ENCODE measurements around the gene FFAR2. TPM values are rescaled to one million over a fixed set of nuclear protein-coding genes. Genes with fewer than 3 reads are reported as not detected.

Gene FFAR2
- total RNA-seq, 1 donor from 2014 or later, result not detected

DNA sequence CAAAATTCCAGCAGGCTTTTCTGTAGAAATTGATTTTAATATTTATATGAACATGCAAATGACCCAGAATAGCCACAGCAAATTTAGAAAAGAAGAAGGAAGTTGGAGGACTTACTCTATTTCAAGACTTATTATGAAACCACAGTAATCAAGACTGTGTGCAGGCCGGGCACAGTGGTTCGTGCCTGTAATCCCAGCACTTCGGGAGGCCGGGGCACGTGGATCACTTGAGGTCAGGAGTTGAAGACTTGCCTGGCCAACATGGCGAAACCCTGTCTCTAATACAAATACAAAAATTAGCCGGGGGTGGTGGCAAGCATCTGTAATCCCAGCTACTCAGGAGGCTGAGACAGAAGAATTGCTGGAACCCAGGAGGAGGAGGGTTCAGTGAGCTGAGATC, 6.0 kb upstream of the FFAR2 start:
- no peak for DNase-seq (ENCODE audit: extremely low spot score in 2 of 2)
- Histone ChIP-seq H3K9me3 (no peaks in the 10 kb centered on the region), H3K36me3 (no peaks in the 10 kb centered on the region), H3K27me3 (no peaks in the 10 kb centered on the region), H3K27ac (no peak overlapping the region), H3K4me1 (peaks cover 5% of the 10 kb centered on the region), H3K4me3 (no peak overlapping the region)
- intact Hi-C loops (cut with DNase I), result no loop called here
- TF ChIP-seq POLR2A (IDR thresholded peaks at IDR 0.05), result no peak
- no peak for TF ChIP-seq POLR2AphosphoS5 (IDR thresholded peaks at IDR 0.05; ENCODE audit: insufficient read depth in 1 of 2, low read depth in 1 of 2)
- TF ChIP-seq, protein P1, sequence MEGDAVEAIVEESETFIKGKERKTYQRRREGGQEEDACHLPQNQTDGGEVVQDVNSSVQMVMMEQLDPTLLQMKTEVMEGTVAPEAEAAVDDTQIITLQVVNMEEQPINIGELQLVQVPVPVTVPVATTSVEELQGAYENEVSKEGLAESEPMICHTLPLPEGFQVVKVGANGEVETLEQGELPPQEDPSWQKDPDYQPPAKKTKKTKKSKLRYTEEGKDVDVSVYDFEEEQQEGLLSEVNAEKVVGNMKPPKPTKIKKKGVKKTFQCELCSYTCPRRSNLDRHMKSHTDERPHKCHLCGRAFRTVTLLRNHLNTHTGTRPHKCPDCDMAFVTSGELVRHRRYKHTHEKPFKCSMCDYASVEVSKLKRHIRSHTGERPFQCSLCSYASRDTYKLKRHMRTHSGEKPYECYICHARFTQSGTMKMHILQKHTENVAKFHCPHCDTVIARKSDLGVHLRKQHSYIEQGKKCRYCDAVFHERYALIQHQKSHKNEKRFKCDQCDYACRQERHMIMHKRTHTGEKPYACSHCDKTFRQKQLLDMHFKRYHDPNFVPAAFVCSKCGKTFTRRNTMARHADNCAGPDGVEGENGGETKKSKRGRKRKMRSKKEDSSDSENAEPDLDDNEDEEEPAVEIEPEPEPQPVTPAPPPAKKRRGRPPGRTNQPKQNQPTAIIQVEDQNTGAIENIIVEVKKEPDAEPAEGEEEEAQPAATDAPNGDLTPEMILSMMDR (IDR thresholded peaks at IDR 0.05), result no peak

DNA sequence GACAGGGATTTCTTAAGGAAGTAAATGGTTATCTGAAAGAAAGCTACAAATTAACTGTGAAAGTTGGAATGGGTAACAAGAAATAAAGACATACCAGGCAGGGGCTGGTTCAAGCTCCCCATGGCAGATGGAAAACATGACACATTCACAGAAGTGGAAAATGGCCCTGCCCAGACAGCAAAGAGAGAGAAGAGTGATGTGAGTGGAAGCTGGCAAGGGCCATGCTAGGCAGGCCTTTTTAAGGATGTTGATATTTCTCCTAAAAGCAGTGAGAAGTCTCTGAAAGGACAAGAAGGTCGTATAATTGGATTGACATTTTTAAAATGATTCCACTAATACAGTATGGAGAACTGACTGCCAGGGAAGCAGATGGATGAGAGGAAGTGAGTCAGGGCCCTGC, 3.3 kb upstream of the FFAR2 start:
- H3K9me3 ChIP-seq, result no peaks in the 10 kb centered on the region
- intact Hi-C loops (cut with DNase I), result no loop called here
- no peaks in the 10 kb centered on the region for H3K27me3 ChIP-seq
- TF ChIP-seq POLR2A (IDR thresholded peaks at IDR 0.05) (no peak), POLR2AphosphoS5 (IDR thresholded peaks at IDR 0.05; ENCODE audit: insufficient read depth in 1 of 2, low read depth in 1 of 2) (no peak)
- TF ChIP-seq, protein P1 (IDR thresholded peaks at IDR 0.05), result no peak
- no peak overlapping the region for H3K4me3 ChIP-seq
- no peak for DNase-seq (ENCODE audit: extremely low spot score in 2 of 2)
- no peaks in the 10 kb centered on the region for H3K4me1 ChIP-seq
- no peaks in the 10 kb centered on the region for H3K36me3 ChIP-seq
- H3K27ac ChIP-seq, result no peak overlapping the region

DNA sequence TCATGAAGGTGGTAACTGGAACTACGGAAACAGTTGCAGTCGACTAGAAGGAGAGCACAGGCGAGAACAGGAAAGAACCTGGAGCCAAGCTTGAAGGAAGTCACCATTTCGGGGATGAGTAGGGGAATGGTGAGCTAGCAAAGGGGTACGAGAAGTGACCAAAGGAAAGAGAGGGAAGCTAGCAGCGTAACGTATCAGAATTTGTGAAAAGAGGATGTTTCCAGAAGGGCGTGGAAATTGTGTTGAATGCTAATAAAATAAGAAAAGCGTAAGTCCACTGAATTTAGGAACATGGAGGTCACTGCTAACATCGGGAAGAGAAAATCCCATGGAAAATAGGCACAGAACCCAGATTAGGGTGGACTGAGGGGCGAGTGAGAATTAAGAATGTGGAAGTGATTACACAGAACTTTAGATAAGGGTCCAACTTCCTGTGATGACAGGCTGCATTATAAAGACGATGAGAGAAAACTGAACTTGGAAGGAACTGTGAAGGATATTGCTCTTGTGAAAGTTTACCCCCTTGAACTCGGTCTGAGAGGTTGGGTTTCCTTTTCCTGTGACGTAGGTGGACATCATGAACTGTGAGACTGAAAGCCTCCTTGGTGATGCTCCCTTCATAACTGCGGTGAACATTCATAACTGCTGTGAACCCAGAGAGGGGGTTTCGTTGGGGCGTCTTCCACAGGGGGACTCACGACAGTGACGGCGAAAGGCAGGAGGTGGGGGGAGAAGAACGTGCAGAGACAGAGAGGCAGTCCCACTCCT, 2.0 kb upstream of the FFAR2 start:
- Histone ChIP-seq H3K36me3 (no peaks in the 10 kb centered on the region), H3K4me1 (no peaks in the 10 kb centered on the region), H3K27ac (no peak overlapping the region), H3K4me3 (no peak overlapping the region), H3K27me3 (no peaks in the 10 kb centered on the region), H3K9me3 (no peaks in the 10 kb centered on the region)
- TF ChIP-seq, protein P1 (IDR thresholded peaks at IDR 0.05), result no peak
- TF ChIP-seq POLR2A (IDR thresholded peaks at IDR 0.05) (no peak), POLR2AphosphoS5 (IDR thresholded peaks at IDR 0.05; ENCODE audit: insufficient read depth in 1 of 2, low read depth in 1 of 2) (no peak)
- intact Hi-C loops (cut with DNase I), result no loop called here
- DNase-seq (ENCODE audit: extremely low spot score in 2 of 2), result no peak

DNA sequence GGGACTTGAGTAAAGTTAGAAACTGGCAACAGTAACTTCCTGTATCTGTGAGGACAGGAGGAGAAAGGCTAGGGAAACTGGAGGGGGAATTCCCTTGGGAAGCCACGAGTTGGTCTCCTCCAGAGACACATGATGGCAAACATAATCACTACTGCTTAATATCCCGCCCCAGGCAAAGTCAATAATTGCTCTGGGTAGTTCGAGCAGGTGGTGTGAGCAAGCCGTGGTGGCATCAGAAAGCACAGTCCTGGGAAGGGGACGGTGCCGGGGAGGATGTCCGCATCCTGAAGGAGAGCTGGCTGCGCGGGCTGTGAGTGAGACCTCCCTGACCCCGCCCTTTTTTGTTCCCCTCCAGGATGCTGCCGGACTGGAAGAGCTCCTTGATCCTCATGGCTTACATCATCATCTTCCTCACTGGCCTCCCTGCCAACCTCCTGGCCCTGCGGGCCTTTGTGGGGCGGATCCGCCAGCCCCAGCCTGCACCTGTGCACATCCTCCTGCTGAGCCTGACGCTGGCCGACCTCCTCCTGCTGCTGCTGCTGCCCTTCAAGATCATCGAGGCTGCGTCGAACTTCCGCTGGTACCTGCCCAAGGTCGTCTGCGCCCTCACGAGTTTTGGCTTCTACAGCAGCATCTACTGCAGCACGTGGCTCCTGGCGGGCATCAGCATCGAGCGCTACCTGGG, 1.4 kb downstream of the FFAR2 start:
- intact Hi-C loops (cut with DNase I), result no loop called here
- no peak overlapping the region for H3K27ac ChIP-seq

More for the DNA sequence above, 1.4 kb downstream of the FFAR2 start:
- Histone ChIP-seq H3K4me1 (no peaks in the 10 kb centered on the region), H3K4me3 (no peak overlapping the region), H3K36me3 (no peaks in the 10 kb centered on the region), H3K9me3 (no peaks in the 10 kb centered on the region), H3K27me3 (no peaks in the 10 kb centered on the region)
- no peak for DNase-seq (ENCODE audit: extremely low spot score in 2 of 2)
- TF ChIP-seq POLR2AphosphoS5 (IDR thresholded peaks at IDR 0.05; ENCODE audit: insufficient read depth in 1 of 2, low read depth in 1 of 2) (no peak), POLR2A (IDR thresholded peaks at IDR 0.05) (no peak)
- TF ChIP-seq, protein P1 (IDR thresholded peaks at IDR 0.05), result no peak
